ENCODE measurements around the gene MST1.

- TF ChIP-seq CTCF (IDR thresholded peaks at IDR 0.05; ENCODE audit: low read depth, low read length): no peak
- TF ChIP-seq EZH2phosphoT487 (IDR thresholded peaks at IDR 0.05; ENCODE audit: low read depth): no peak
Observed at GRCh38 chr3:49700014-49700413, 10.7 kb upstream of the MST1 start.
